ENCODE measurements around the gene KRAS. TPM values are rescaled to one million over a fixed set of nuclear protein-coding genes. Genes with fewer than 3 reads are reported as not detected.

KRAS gene
- total RNA-seq, 2 experiments from 2014 or later, result 8.6 to 39.1 TPM

DNA sequence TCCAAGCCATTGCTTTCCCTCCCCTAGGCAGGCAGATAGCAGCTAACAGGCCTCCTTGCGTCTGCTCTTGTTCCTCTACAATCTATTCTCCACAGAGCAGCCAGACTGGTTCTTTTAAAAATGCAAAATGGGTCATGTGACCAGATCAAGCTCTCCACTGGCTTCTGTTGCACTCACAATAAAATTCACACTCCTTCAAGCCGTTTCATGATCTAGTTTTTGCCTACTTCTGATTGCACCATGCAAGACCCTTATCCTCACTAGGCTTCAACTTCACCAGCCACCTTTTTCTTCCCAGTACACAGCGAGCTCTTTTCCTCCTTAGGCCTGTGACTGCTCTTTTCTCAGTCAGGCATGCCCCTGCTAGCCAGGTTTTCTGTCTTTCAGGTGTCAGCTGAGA is 6.1 kb upstream of the KRAS start:
- H3K79me2 ChIP-seq (ENCODE audit: insufficient read depth, low read depth, low read length), result no peaks in the 10 kb centered on the region; the same call in 1 of the 2 replicates
- no peak overlapping the region for H3K4me3 ChIP-seq (ENCODE audit: low read depth, low read length, poor library complexity, severe bottlenecking)
- H3K4me1 ChIP-seq (ENCODE audit: insufficient read depth, low read length, poor library complexity, severe bottlenecking), result peaks cover 32% of the 10 kb centered on the region
- POLR2A ChIA-PET, result interaction anchor here (1.2 kb wide), 1 partner anchor 111 kb away, joined by 3 read pairs; no protein-coding TSS in a partner anchor
- no peak overlapping the region for H3K27ac ChIP-seq (ENCODE audit: low read depth, low read length, poor library complexity, severe bottlenecking)
- no peaks in the 10 kb centered on the region for H3K9me2 ChIP-seq (ENCODE audit: insufficient read depth, low read length)
- intact Hi-C loops (cut with micrococcal nuclease; ENCODE audit: unreplicated experiment), result no loop called here
- TF ChIP-seq, protein P1, sequence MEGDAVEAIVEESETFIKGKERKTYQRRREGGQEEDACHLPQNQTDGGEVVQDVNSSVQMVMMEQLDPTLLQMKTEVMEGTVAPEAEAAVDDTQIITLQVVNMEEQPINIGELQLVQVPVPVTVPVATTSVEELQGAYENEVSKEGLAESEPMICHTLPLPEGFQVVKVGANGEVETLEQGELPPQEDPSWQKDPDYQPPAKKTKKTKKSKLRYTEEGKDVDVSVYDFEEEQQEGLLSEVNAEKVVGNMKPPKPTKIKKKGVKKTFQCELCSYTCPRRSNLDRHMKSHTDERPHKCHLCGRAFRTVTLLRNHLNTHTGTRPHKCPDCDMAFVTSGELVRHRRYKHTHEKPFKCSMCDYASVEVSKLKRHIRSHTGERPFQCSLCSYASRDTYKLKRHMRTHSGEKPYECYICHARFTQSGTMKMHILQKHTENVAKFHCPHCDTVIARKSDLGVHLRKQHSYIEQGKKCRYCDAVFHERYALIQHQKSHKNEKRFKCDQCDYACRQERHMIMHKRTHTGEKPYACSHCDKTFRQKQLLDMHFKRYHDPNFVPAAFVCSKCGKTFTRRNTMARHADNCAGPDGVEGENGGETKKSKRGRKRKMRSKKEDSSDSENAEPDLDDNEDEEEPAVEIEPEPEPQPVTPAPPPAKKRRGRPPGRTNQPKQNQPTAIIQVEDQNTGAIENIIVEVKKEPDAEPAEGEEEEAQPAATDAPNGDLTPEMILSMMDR (conservative IDR thresholded peaks at IDR 0.05; ENCODE audit: low read length), result no peak
- no peak for TF ChIP-seq EZH2phosphoT487 (IDR thresholded peaks at IDR 0.05; ENCODE audit: borderline replicate concordance, low read depth, low read length)
- H3K9me3 ChIP-seq (ENCODE audit: low read length), result no peaks in the 10 kb centered on the region
- BruUV-seq (replicated peaks), result no TSS peak
- no peaks in the 10 kb centered on the region for H4K20me1 ChIP-seq (ENCODE audit: insufficient read depth, low read length)
- no peak for DNase-seq (ENCODE audit: low spot score)
- H2AFZ ChIP-seq (ENCODE audit: low read length), result no peak overlapping the region
- H3K36me3 ChIP-seq (ENCODE audit: insufficient read depth, low read length), result no peaks in the 10 kb centered on the region
- no peak overlapping the region for H3K4me2 ChIP-seq (ENCODE audit: low read length)
- CTCF ChIA-PET (ENCODE audit: unreplicated experiment), result interaction anchor here (0.6 kb wide), 1 partner anchor 310 kb away, joined by 6 read pairs; no protein-coding TSS in a partner anchor

DNA sequence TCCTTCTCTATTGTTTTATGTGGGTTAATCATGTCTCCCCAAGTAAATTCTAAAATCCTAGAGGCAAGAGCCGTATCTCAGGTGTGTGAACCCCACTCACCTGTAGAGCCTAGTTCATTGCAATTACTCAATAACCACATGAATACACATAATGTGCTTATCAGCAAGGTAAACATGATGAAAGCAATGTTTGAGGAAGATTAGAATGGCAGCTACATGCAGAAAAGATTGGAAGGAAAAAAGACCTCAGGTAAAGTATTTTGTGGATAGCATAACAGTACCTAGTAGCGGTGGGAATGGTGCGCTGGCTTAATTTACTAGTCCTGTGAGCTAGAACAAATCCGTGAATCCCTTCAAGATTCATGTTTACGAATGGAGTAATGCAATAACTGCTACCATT is 5.3 kb upstream of the KRAS start:
- POLR2A ChIA-PET, result interaction anchor here (1.2 to 2.3 kb wide), 2 partner anchors 9 to 66 kb away, joined by 3 to 9 read pairs; no protein-coding TSS in a partner anchor
- BruUV-seq (replicated peaks), result no TSS peak
- no peaks in the 10 kb centered on the region for H3K9me3 ChIP-seq (ENCODE audit: low read length)
- no peak for DNase-seq (ENCODE audit: low spot score)
- TF ChIP-seq EZH2phosphoT487 (IDR thresholded peaks at IDR 0.05; ENCODE audit: borderline replicate concordance, low read depth, low read length), result no peak
- TF ChIP-seq, protein P1 (conservative IDR thresholded peaks at IDR 0.05; ENCODE audit: low read length), result no peak
- no peak overlapping the region for H3K4me3 ChIP-seq (ENCODE audit: low read depth, low read length, poor library complexity, severe bottlenecking)
- H4K20me1 ChIP-seq (ENCODE audit: insufficient read depth, low read length), result no peaks in the 10 kb centered on the region
- intact Hi-C loops (cut with micrococcal nuclease; ENCODE audit: unreplicated experiment), result no loop called here
- CTCF ChIA-PET (ENCODE audit: unreplicated experiment), result interaction anchor here (0.6 kb wide), 1 partner anchor 309 kb away, joined by 6 read pairs; no protein-coding TSS in a partner anchor
- H3K27ac ChIP-seq (ENCODE audit: low read depth, low read length, poor library complexity, severe bottlenecking), result no peak overlapping the region
- no peak overlapping the region for H3K4me2 ChIP-seq (ENCODE audit: low read length)
- no peaks in the 10 kb centered on the region for H3K9me2 ChIP-seq (ENCODE audit: insufficient read depth, low read length)
- peaks cover 38% of the 10 kb centered on the region for H3K4me1 ChIP-seq (ENCODE audit: insufficient read depth, low read length, poor library complexity, severe bottlenecking)
- no peaks in the 10 kb centered on the region; the same call in 1 of the 2 replicates for H3K79me2 ChIP-seq (ENCODE audit: insufficient read depth, low read depth, low read length)
- no peak overlapping the region for H2AFZ ChIP-seq (ENCODE audit: low read length)
- no peaks in the 10 kb centered on the region for H3K36me3 ChIP-seq (ENCODE audit: insufficient read depth, low read length)

DNA sequence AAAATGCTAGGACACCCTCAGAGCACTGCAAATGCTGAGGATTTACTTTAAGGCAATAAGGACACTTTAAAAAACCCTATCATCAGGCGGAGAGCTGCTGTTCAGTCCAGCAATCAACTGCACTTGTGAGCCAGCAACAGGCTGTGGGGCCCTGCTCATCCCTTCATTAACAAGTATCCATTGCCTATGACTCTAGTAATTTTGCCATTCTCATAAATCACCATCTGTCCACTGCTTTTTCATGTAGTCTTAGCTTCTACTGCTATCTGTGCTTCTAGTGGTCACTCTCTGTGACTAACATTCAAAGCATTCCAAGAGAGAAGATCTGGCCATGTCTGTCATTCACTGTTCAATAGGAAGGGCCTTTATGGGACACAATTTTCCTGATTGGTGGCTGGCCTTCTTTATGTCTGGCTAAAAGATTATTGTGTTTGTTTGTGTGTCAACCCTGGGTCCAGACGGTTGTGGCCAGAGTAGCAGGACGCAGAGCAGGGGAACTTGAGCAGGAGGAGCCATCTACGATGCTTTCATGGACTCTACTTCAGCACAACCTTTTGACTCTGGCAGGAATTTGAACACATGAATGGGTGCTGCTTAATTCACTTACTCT is 3.6 kb upstream of the KRAS start:
- DNase-seq (ENCODE audit: low spot score), result no peak
- no peak for TF ChIP-seq EZH2phosphoT487 (IDR thresholded peaks at IDR 0.05; ENCODE audit: borderline replicate concordance, low read depth, low read length)
- TF ChIP-seq, protein P1 (conservative IDR thresholded peaks at IDR 0.05; ENCODE audit: low read length), result no peak
- peak overlapping the region; percentile 71; the same call in 1 of the 2 replicates for H2AFZ ChIP-seq (ENCODE audit: low read length)
- no peak overlapping the region for H3K27ac ChIP-seq (ENCODE audit: low read depth, low read length, poor library complexity, severe bottlenecking)
- ChIA-PET CTCF (ENCODE audit: unreplicated experiment) (no interaction called here), POLR2A (interaction anchor here (0.7 to 2.3 kb wide), 4 partner anchors 10 to 128 kb away, joined by 3 to 9 read pairs (median 4); no protein-coding TSS in a partner anchor)
- peaks cover 7% of the 10 kb centered on the region; the same call in 1 of the 2 replicates for H4K20me1 ChIP-seq (ENCODE audit: insufficient read depth, low read length)
- H3K4me3 ChIP-seq (ENCODE audit: low read depth, low read length, poor library complexity, severe bottlenecking), result no peak overlapping the region
- no TSS peak for BruUV-seq (replicated peaks)
- H3K79me2 ChIP-seq (ENCODE audit: insufficient read depth, low read depth, low read length), result peaks cover 9% of the 10 kb centered on the region
- no peaks in the 10 kb centered on the region for H3K9me2 ChIP-seq (ENCODE audit: insufficient read depth, low read length)
- H3K4me1 ChIP-seq (ENCODE audit: insufficient read depth, low read length, poor library complexity, severe bottlenecking), result peaks cover 42% of the 10 kb centered on the region
- no peaks in the 10 kb centered on the region for H3K9me3 ChIP-seq (ENCODE audit: low read length)
- peak overlapping the region; percentile 63 for H3K4me2 ChIP-seq (ENCODE audit: low read length)
- no peaks in the 10 kb centered on the region for H3K36me3 ChIP-seq (ENCODE audit: insufficient read depth, low read length)
- intact Hi-C loops (cut with micrococcal nuclease; ENCODE audit: unreplicated experiment), result loop anchor here (5.0 kb wide), 2 partner anchors 262 to 1578 kb away; partner anchors contain the start of gene ITPR2

Data from OCI-LY7 (cell line).